Measurements from ENCODE around the gene TOM1L2.
"Not testable (repeated sequence)": the region's sequence is repeated elsewhere in the genome, so short reads cannot be mapped to it uniquely, and the experiment has no call there.

Gene TOM1L2

GRCh38 chr17:17966399-17966798, 5.8 kb downstream of the TOM1L2 start:
- no peak for FAIRE-seq

GRCh38 chr17:17965152-17965721, 7.0 kb downstream of the TOM1L2 start:
- no peak for FAIRE-seq

- no peak for FAIRE-seq
These were observed 7.5 kb downstream of the TOM1L2 start for GRCh38 chr17:17964710-17965109.

- no peak for FAIRE-seq
These were observed 8.3 kb downstream of the TOM1L2 start for GRCh38 chr17:17963694-17964436.

- no peak for FAIRE-seq
These were observed 9.1 kb downstream of the TOM1L2 start for GRCh38 chr17:17963066-17963465.

- FAIRE-seq, result no peak
These were observed 11.6 kb downstream of the TOM1L2 start for GRCh38 chr17:17960500-17961030.

GRCh38 chr17:17959520-17960361, 12.5 kb downstream of the TOM1L2 start:
- no peak for FAIRE-seq

- FAIRE-seq, result no peak
These were observed 13.2 kb downstream of the TOM1L2 start for GRCh38 chr17:17958982-17959381.

- no peak for FAIRE-seq
These were observed 14.7 kb downstream of the TOM1L2 start for GRCh38 chr17:17957584-17957916.

- not testable (repeated sequence) for FAIRE-seq
These were observed 16.3 kb downstream of the TOM1L2 start for GRCh38 chr17:17955790-17956341.

- FAIRE-seq, result no peak
These were observed 18.1 kb downstream of the TOM1L2 start for GRCh38 chr17:17954079-17954478.

GRCh38 chr17:17952691-17953090, 19.5 kb downstream of the TOM1L2 start:
- no peak for FAIRE-seq

- FAIRE-seq, result no peak
These were observed 20.7 kb downstream of the TOM1L2 start for GRCh38 chr17:17951524-17951923.

- no peak for FAIRE-seq
These were observed 21.4 kb downstream of the TOM1L2 start for GRCh38 chr17:17950806-17951205.

- no peak for FAIRE-seq
These were observed 21.9 kb downstream of the TOM1L2 start for GRCh38 chr17:17950347-17950746.

GRCh38 chr17:17947966-17948365, 24.2 kb downstream of the TOM1L2 start:
- FAIRE-seq, result no peak

- FAIRE-seq, result no peak
These were observed 24.9 kb downstream of the TOM1L2 start for GRCh38 chr17:17947309-17947708.

- no peak for FAIRE-seq
These were observed 26.1 kb downstream of the TOM1L2 start for GRCh38 chr17:17946093-17946492.

GRCh38 chr17:17944743-17945142, 27.5 kb downstream of the TOM1L2 start:
- no peak for FAIRE-seq

GRCh38 chr17:17944242-17944641, 28.0 kb downstream of the TOM1L2 start:
- FAIRE-seq, result no peak

- no peak for FAIRE-seq
These were observed 28.8 kb downstream of the TOM1L2 start for GRCh38 chr17:17943281-17943984.

GRCh38 chr17:17942846-17943245, 29.4 kb downstream of the TOM1L2 start:
- no peak for FAIRE-seq

GRCh38 chr17:17941015-17941414, 31.2 kb downstream of the TOM1L2 start:
- no peak for FAIRE-seq

All from endometrium (tissue), 2 donors.